ENCODE results near the gene AP2A1.
"Not testable (repeated sequence)": the region's sequence is repeated elsewhere in the genome, so short reads cannot be mapped to it uniquely, and the experiment has no call there.

The AP2A1 gene

DNA sequence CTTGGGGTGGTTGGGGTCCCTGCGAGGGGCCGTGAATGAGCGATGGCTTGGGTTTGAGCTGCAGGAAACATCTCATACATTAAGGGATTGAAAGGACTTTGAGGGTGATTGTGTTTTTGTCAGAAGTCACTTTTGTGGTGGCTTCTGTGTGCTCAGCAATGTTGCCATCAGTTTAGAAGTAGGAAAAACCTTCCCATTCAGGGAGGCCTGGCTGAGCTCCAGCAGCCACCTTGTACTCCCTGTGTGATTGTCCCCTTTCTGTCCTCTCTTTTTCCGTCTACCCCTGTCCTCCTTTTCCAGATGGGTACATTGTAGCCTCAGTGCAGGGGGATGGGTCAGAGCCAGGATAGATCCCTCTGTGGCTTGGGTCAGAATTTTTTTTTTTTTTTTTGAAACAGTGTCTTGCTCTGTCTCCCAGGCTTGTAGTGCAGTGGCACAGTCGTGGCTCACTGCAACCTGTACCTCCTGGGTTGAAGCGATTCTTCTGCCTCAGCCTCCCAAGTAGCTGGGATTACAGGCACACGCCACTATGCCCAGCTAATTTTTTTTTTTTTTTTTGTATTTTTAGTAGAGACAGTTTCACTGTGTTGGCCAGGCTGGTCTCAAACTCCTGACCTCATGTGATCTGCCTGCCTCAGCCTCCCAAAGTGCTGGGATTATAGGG lies 52.8 kb downstream of the AP2A1 start:
- Histone ChIP-seq H3K36me3 (ENCODE audit: insufficient read depth, low read length) (peaks cover 17% of the 10 kb centered on the region), H3K4me1 (ENCODE audit: insufficient read depth, low read length) (peaks cover 13% of the 10 kb centered on the region), H3K4me3 (ENCODE audit: low read depth in 1 of 2, low read length in 2 of 2) (peak overlapping the region in 1 of 2 donors; percentile 98)
- not testable (repeated sequence) for H3K9ac ChIP-seq (ENCODE audit: low read length); H3K27me3 ChIP-seq (ENCODE audit: control insufficient read depth in 1 of 2, insufficient read depth in 2 of 2, low read length in 2 of 2); H3K9me3 ChIP-seq (ENCODE audit: low read length); H3K27ac ChIP-seq (ENCODE audit: low read depth, low read length)

DNA sequence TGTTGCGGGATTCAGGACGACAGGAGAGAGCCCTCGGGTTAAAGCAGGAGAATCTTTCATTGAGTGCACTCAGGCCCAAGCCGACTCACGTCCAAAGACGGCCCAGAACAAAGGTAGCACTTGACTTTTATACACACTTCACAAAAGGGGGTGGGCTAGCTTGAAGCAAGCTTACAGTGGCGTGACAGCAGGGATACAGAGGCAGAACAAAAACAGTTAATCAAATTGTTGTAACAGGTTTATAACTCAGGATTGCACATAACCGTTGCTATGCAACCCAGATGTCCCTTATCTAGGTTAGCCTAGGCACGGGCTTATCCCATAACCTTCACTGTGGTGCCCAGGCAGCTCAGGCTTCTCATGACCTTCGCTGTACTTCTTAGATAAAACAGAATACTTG lies 53.3 kb downstream of the AP2A1 start:
- H3K9ac ChIP-seq (ENCODE audit: low read length), result no peak overlapping the region
- no peaks in the 10 kb centered on the region for H3K9me3 ChIP-seq (ENCODE audit: low read length)
- no peaks in the 10 kb centered on the region for H3K27me3 ChIP-seq (ENCODE audit: control insufficient read depth in 1 of 2, insufficient read depth in 2 of 2, low read length in 2 of 2)
- H3K4me3 ChIP-seq (ENCODE audit: low read depth in 1 of 2, low read length in 2 of 2), result no peak overlapping the region
- peaks cover 18% of the 10 kb centered on the region for H3K36me3 ChIP-seq (ENCODE audit: insufficient read depth, low read length)
- H3K4me1 ChIP-seq (ENCODE audit: insufficient read depth, low read length), result peaks cover 13% of the 10 kb centered on the region
- H3K27ac ChIP-seq (ENCODE audit: low read depth, low read length), result no peak overlapping the region

DNA sequence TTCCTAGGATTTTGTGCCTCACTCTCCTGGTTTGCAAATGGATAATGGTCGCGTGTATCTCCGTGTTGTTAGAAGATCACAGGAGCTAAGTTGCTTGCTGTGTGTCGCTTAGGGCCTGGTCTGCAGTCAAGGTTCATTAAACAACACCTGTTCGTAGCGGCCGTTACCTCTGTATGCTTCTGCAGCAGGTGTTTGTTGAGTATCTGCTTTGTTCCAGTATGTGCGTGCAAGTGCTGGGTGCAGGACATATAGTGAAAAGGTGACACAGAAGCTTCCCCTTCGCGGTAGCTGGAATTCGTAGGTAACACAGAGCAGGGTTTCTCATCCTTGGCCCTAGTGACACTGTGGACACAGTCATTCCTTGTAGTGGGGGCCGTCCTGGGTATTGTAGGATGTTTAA lies 56.7 kb downstream of the AP2A1 start:
- no peak overlapping the region for H3K4me3 ChIP-seq (ENCODE audit: low read depth in 1 of 2, low read length in 2 of 2)
- peaks cover 9% of the 10 kb centered on the region for H3K4me1 ChIP-seq (ENCODE audit: insufficient read depth, low read length)
- no peak overlapping the region for H3K9ac ChIP-seq (ENCODE audit: low read length)
- H3K36me3 ChIP-seq (ENCODE audit: insufficient read depth, low read length), result peaks cover 22% of the 10 kb centered on the region
- H3K27me3 ChIP-seq (ENCODE audit: control insufficient read depth in 1 of 2, insufficient read depth in 2 of 2, low read length in 2 of 2), result no peaks in the 10 kb centered on the region
- no peak overlapping the region for H3K27ac ChIP-seq (ENCODE audit: low read depth, low read length)
- no peaks in the 10 kb centered on the region for H3K9me3 ChIP-seq (ENCODE audit: low read length)

DNA sequence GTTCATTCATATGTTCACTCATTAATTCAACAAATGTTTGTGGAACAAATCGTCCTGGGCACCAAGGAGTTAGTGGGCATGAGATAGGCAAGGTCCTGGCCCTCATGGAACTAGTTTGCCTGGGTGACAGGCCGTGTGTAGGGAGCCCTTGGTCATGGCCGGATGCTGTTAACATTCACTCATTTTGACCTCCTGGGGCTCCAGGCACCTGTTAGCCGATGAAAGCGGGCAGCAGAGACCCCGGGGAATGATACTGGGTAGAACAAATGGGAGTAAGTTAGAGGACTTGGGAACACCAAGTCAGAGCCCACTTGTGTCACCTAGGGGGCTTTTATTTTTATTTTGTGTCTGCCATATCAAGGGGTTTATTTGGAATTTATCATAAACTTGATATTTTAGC lies 57.9 kb downstream of the AP2A1 start:
- Histone ChIP-seq H3K36me3 (ENCODE audit: insufficient read depth, low read length) (peaks cover 26% of the 10 kb centered on the region), H3K4me1 (ENCODE audit: insufficient read depth, low read length) (peaks cover under 1% of the 10 kb centered on the region), H3K4me3 (ENCODE audit: low read depth in 1 of 2, low read length in 2 of 2) (no peak overlapping the region), H3K9me3 (ENCODE audit: low read length) (no peaks in the 10 kb centered on the region), H3K27ac (ENCODE audit: low read depth, low read length) (no peak overlapping the region), H3K9ac (ENCODE audit: low read length) (no peak overlapping the region), H3K27me3 (ENCODE audit: control insufficient read depth in 1 of 2, insufficient read depth in 2 of 2, low read length in 2 of 2) (no peaks in the 10 kb centered on the region)

DNA sequence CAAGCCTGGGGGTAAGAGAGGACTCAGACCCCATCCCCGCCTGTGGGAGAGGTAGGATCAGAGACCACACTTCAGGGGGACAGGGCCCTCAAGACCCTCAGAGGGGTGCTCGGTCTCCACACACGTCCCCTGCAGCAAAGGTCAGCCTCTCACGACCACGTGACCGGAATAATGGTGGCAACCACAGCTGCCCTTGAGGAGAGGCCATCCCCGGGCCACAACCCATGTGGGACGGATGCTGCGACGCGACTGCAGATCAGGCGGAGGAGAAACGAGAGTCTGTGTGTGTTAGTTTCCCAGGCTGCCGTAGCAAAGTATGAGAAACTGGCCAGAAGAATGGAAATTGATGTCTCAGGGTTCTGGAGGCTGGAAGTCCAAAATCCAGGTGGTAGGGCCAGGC lies 60.2 kb downstream of the AP2A1 start:
- H3K36me3 ChIP-seq (ENCODE audit: insufficient read depth, low read length), result peaks cover 46% of the 10 kb centered on the region
- H3K27ac ChIP-seq (ENCODE audit: low read depth, low read length), result no peak overlapping the region
- no peaks in the 10 kb centered on the region for H3K9me3 ChIP-seq (ENCODE audit: low read length)
- no peak overlapping the region for H3K9ac ChIP-seq (ENCODE audit: low read length)
- no peak overlapping the region for H3K4me3 ChIP-seq (ENCODE audit: low read depth in 1 of 2, low read length in 2 of 2)
- H3K4me1 ChIP-seq (ENCODE audit: insufficient read depth, low read length), result no peaks in the 10 kb centered on the region
- H3K27me3 ChIP-seq (ENCODE audit: control insufficient read depth in 1 of 2, insufficient read depth in 2 of 2, low read length in 2 of 2), result no peaks in the 10 kb centered on the region

DNA sequence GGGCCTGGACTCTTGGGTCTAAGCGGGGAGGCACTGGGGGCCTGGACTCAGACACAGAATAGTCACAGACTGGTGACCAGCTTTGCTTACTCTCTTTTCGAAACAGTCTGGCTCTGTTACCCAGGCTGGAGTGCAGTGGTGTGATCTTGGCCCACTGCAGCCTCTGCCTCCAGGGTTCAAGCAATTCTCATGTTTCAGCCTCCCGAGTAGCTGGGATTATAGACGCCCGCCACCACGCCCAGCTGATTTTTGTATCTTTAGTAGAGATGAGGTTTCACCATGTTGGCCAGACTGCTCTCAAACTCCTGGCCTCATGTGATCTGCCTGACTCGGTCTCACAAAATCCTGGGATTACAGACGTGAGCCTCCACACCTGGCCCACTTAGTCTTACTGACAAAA lies 62.4 kb downstream of the AP2A1 start:
- Histone ChIP-seq H3K27ac (ENCODE audit: low read depth, low read length) (no peak overlapping the region), H3K4me1 (ENCODE audit: insufficient read depth, low read length) (no peaks in the 10 kb centered on the region), H3K9ac (ENCODE audit: low read length) (no peak overlapping the region), H3K4me3 (ENCODE audit: low read depth in 1 of 2, low read length in 2 of 2) (no peak overlapping the region), H3K36me3 (ENCODE audit: insufficient read depth, low read length) (peaks cover 50% of the 10 kb centered on the region), H3K27me3 (ENCODE audit: control insufficient read depth in 1 of 2, insufficient read depth in 2 of 2, low read length in 2 of 2) (no peaks in the 10 kb centered on the region), H3K9me3 (ENCODE audit: low read length) (no peaks in the 10 kb centered on the region)

DNA sequence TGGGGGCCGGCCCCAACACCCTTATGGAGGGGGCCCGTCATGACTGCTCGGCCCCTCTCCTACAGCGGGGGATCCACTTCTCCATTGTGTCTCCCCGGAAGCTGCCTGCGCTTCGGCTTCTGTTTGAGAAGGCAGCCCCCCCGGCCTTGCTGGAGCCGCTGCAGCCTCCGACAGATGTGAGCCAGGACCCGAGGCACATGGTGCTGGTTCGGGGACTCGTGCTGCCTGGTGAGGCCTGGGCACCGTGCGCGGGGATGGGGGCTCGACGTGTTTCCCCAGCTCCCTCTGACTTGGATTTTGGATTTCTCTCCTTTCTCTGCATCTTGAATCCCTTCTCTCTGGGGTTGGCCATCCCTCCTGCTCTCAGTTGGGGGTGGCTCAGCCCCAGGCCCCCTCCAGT lies 62.9 kb downstream of the AP2A1 start:
- no peaks in the 10 kb centered on the region for H3K9me3 ChIP-seq (ENCODE audit: low read length)
- H3K4me1 ChIP-seq (ENCODE audit: insufficient read depth, low read length), result no peaks in the 10 kb centered on the region
- no peak overlapping the region for H3K4me3 ChIP-seq (ENCODE audit: low read depth in 1 of 2, low read length in 2 of 2)
- no peaks in the 10 kb centered on the region for H3K27me3 ChIP-seq (ENCODE audit: control insufficient read depth in 1 of 2, insufficient read depth in 2 of 2, low read length in 2 of 2)
- H3K9ac ChIP-seq (ENCODE audit: low read length), result no peak overlapping the region
- H3K36me3 ChIP-seq (ENCODE audit: insufficient read depth, low read length), result peaks cover 50% of the 10 kb centered on the region
- no peak overlapping the region for H3K27ac ChIP-seq (ENCODE audit: low read depth, low read length)

DNA sequence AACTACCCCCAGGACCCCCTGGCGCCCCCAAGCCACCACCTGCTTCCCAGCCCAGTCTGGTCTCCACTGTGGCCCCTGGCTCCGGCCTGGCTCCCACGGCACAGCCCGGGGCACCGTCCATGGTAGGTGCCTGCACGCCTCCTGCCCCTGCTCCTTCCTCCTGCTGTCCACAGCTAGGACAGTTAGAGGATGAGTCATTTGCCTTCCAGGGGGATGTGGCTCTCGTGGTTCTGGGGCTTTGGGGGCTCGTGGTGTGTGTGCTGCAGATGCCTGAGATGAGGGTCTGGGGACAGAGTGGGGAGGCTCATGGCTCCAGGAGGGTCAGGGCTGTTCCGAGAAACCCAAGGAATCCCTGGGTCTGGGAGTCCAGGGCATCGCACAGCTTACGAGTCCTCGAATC lies 64.0 kb downstream of the AP2A1 start:
- H3K27me3 ChIP-seq (ENCODE audit: control insufficient read depth in 1 of 2, insufficient read depth in 2 of 2, low read length in 2 of 2), result no peaks in the 10 kb centered on the region
- H3K36me3 ChIP-seq (ENCODE audit: insufficient read depth, low read length), result peaks cover 61% of the 10 kb centered on the region
- no peaks in the 10 kb centered on the region for H3K9me3 ChIP-seq (ENCODE audit: low read length)
- no peak overlapping the region for H3K4me3 ChIP-seq (ENCODE audit: low read depth in 1 of 2, low read length in 2 of 2)
- no peak overlapping the region for H3K9ac ChIP-seq (ENCODE audit: low read length)
- no peak overlapping the region for H3K27ac ChIP-seq (ENCODE audit: low read depth, low read length)
- H3K4me1 ChIP-seq (ENCODE audit: insufficient read depth, low read length), result no peaks in the 10 kb centered on the region

DNA sequence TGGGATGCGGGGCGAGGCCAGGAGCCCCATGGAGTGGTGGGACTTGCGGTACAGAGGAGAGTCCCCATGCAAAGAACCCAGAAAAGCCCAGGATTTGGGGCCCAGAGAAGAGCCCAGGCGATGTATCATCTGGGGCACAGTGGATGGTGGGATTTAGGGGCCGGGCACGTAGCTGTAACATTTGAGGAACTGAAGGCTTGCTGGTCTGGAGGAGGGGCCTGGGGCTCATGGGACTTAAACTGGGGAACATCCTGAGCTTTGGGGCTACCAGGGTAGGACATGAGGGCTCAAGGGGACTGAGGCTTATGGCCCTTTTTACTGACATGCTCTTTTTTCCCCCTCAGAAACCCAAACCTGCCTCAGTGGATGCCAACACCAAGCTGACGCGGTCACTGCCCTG lies 64.8 kb downstream of the AP2A1 start:
- no peaks in the 10 kb centered on the region for H3K4me1 ChIP-seq (ENCODE audit: insufficient read depth, low read length)
- no peak overlapping the region for H3K27ac ChIP-seq (ENCODE audit: low read depth, low read length)
- H3K36me3 ChIP-seq (ENCODE audit: insufficient read depth, low read length), result peaks cover 69% of the 10 kb centered on the region
- no peak overlapping the region for H3K4me3 ChIP-seq (ENCODE audit: low read depth in 1 of 2, low read length in 2 of 2)
- no peak overlapping the region for H3K9ac ChIP-seq (ENCODE audit: low read length)
- H3K27me3 ChIP-seq (ENCODE audit: control insufficient read depth in 1 of 2, insufficient read depth in 2 of 2, low read length in 2 of 2), result no peaks in the 10 kb centered on the region
- H3K9me3 ChIP-seq (ENCODE audit: low read length), result no peaks in the 10 kb centered on the region

DNA sequence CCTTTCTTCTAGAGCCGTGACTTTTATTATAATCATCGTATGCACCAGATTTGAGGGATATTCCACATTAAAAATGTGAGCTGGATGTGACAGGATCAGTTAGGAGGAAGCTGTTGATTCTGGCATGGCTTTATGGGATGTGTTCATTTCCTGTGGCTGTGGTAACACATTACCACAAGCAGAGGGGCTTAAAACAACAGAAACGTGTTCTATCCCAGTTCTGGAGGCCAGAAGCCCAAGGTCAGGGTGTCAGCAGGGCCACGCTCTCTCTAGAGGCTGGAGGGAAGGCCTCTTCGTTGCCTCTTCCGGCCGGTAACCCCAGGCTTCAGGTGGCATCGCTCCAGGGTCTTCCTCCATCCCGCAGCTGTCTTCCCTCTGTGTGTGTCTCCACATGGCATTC lies 65.8 kb downstream of the AP2A1 start:
- Histone ChIP-seq H3K36me3 (ENCODE audit: insufficient read depth, low read length) (peaks cover 78% of the 10 kb centered on the region), H3K27me3 (ENCODE audit: control insufficient read depth in 1 of 2, insufficient read depth in 2 of 2, low read length in 2 of 2) (no peaks in the 10 kb centered on the region), H3K4me3 (ENCODE audit: low read depth in 1 of 2, low read length in 2 of 2) (no peak overlapping the region), H3K9me3 (ENCODE audit: low read length) (no peaks in the 10 kb centered on the region), H3K27ac (ENCODE audit: low read depth, low read length) (no peak overlapping the region), H3K4me1 (ENCODE audit: insufficient read depth, low read length) (no peaks in the 10 kb centered on the region), H3K9ac (ENCODE audit: low read length) (no peak overlapping the region)

DNA sequence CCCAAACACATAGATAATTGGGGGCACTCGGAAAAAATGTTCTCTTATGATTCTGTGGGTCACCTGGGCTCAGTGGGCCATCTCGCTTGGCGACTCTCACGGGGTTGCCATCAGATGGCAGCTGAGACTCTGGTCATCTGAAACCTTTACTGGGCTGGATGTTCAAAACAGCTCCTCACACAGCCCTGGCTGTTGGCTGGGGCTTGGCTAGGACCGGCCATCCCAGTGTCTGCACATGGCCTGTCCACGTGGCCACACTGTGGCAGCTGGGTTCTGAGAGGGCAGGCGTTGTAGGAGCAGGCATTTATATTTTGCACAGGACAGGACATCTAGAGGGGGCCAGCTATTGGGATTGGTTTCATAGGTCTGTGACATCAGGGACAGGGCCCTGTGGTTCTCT lies 66.8 kb downstream of the AP2A1 start:
- H3K27ac ChIP-seq (ENCODE audit: low read depth, low read length), result no peak overlapping the region
- no peak overlapping the region for H3K9ac ChIP-seq (ENCODE audit: low read length)
- H3K4me1 ChIP-seq (ENCODE audit: insufficient read depth, low read length), result no peaks in the 10 kb centered on the region
- peaks cover 84% of the 10 kb centered on the region for H3K36me3 ChIP-seq (ENCODE audit: insufficient read depth, low read length)
- no peaks in the 10 kb centered on the region for H3K27me3 ChIP-seq (ENCODE audit: control insufficient read depth in 1 of 2, insufficient read depth in 2 of 2, low read length in 2 of 2)
- no peaks in the 10 kb centered on the region for H3K9me3 ChIP-seq (ENCODE audit: low read length)
- no peak overlapping the region for H3K4me3 ChIP-seq (ENCODE audit: low read depth in 1 of 2, low read length in 2 of 2)

DNA sequence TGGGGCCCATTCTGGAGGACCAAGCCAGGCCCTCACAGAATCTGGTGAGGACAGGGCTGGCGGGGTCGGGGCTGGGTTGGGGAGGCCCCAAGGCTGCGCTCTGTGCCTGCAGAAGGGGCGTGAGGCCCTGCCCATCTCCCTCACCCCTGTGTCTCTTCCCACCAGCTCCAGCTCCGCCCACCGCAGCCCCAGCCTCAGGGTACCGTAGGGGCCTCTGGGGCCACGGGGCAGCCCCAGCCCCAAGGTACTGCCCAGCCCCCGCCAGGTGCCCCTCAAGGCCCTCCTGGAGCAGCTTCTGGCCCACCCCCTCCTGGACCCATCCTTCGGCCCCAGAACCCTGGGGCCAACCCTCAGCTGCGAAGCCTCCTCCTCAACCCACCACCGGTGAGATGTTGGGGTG lies 68.8 kb downstream of the AP2A1 start:
- no peak overlapping the region for H3K27ac ChIP-seq (ENCODE audit: low read depth, low read length)
- H3K36me3 ChIP-seq (ENCODE audit: insufficient read depth, low read length), result peaks cover 83% of the 10 kb centered on the region
- H3K9ac ChIP-seq (ENCODE audit: low read length), result no peak overlapping the region

More for the DNA sequence above, 68.8 kb downstream of the AP2A1 start:
- Histone ChIP-seq H3K4me3 (ENCODE audit: low read depth in 1 of 2, low read length in 2 of 2) (no peak overlapping the region), H3K4me1 (ENCODE audit: insufficient read depth, low read length) (no peaks in the 10 kb centered on the region), H3K27me3 (ENCODE audit: control insufficient read depth in 1 of 2, insufficient read depth in 2 of 2, low read length in 2 of 2) (no peaks in the 10 kb centered on the region), H3K9me3 (ENCODE audit: low read length) (no peaks in the 10 kb centered on the region)
